KMS-11 (cell line): ENCODE measurements around the gene RAB38.

Experiments
- H2AFZ ChIP-seq: fragments of 200-600 bp; sonication (generic); 2 replicates; pipeline ENCODE4 v1.6.1; 2016; ENCODE audit warnings: antibody characterized with exemption, mixed run types, low read depth
- H3K27ac ChIP-seq: fragments of 200-600 bp; sonication (generic); 2 replicates; pipeline ENCODE4 v1.6.1; 2016; ENCODE audit warnings: mild to moderate bottlenecking, mixed run types
- H3K27me3 ChIP-seq: fragments of 200-600 bp; sonication (generic); 2 replicates; pipeline ENCODE4 v1.6.1; 2017; ENCODE audit warnings: mild to moderate bottlenecking, low read depth, mixed run types, moderate library complexity; ENCODE audit not compliant: insufficient read depth
- H3K36me3 ChIP-seq: fragments of 200-600 bp; sonication (generic); 2 replicates; pipeline ENCODE4 v1.6.1; 2017; ENCODE audit warnings: mild to moderate bottlenecking, mixed run types; ENCODE audit not compliant: insufficient read depth
- H3K4me1 ChIP-seq: fragments of 200-600 bp; sonication (generic); 2 replicates; pipeline ENCODE4 v1.6.1; 2016; ENCODE audit warnings: mild to moderate bottlenecking, low read depth, mixed run types; ENCODE audit not compliant: poor library complexity, severe bottlenecking
- H3K4me2 ChIP-seq: fragments of 200-600 bp; sonication (generic); 2 replicates; pipeline ENCODE4 v1.7.0; 2016; ENCODE audit warnings: mild to moderate bottlenecking, mixed run types
- H3K4me3 ChIP-seq: fragments of 200-600 bp; sonication (generic); IDR thresholded peaks from 2 replicates; pipeline ENCODE4 v1.6.1; 2017; ENCODE audit warnings: low read depth, low read length, mixed read lengths; ENCODE audit not compliant: insufficient read depth
- H3K79me2 ChIP-seq: fragments of 200-600 bp; sonication (generic); 2 replicates; pipeline ENCODE4 v1.6.1; 2016; ENCODE audit warnings: low read depth, mixed run types; ENCODE audit not compliant: insufficient read depth
- H3K9ac ChIP-seq: fragments of 200-600 bp; sonication (generic); 2 replicates; pipeline ENCODE4 v1.6.1; 2016; ENCODE audit warnings: mild to moderate bottlenecking, mixed run types
- H4K20me1 ChIP-seq: fragments of 200-600 bp; sonication (generic); 2 replicates; pipeline ENCODE4 v1.6.1; 2016; ENCODE audit warnings: mild to moderate bottlenecking, mixed run types; ENCODE audit not compliant: insufficient read depth
- CTCF ChIP-seq: fragments of 200-600 bp; sonication (generic); conservative IDR thresholded peaks from 2 replicates; pipeline ENCODE4 v1.6.1; 2017; ENCODE audit warnings: low read depth, mild to moderate bottlenecking, antibody characterized with exemption, low read length, moderate library complexity, mixed read lengths

Gene RAB38

DNA sequence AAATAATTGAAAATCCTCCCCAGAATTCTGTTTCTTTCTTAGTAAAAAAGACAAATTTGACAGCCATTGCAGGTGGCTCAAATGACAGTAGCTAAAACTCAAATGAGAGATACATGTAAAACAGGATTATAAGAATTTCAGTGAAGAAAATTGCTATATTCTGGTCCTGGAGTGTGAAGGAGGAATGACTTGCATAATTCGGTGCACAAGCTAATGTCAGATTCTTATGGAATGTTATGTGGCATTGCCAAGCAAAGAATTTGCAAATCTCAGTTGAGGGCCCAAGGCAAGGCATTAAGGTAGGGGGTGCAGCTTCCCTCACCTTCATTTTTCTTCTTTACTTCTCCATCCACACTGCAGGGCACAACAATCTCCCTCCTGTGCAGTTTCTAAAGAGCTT, 35.4 kb downstream of the RAB38 start:
- H3K9ac ChIP-seq: no peak overlapping the region
- no peak for TF ChIP-seq CTCF
- no peaks in the 10 kb centered on the region for H3K36me3 ChIP-seq
- H3K27ac ChIP-seq: no peak overlapping the region
- no peaks in the 10 kb centered on the region for H4K20me1 ChIP-seq
- no peaks in the 10 kb centered on the region for H3K79me2 ChIP-seq
- no peaks in the 10 kb centered on the region for H3K27me3 ChIP-seq
- H3K4me1 ChIP-seq: no peaks in the 10 kb centered on the region
- no peak overlapping the region for H2AFZ ChIP-seq
- no peak overlapping the region for H3K4me3 ChIP-seq
- no peak overlapping the region for H3K4me2 ChIP-seq

DNA sequence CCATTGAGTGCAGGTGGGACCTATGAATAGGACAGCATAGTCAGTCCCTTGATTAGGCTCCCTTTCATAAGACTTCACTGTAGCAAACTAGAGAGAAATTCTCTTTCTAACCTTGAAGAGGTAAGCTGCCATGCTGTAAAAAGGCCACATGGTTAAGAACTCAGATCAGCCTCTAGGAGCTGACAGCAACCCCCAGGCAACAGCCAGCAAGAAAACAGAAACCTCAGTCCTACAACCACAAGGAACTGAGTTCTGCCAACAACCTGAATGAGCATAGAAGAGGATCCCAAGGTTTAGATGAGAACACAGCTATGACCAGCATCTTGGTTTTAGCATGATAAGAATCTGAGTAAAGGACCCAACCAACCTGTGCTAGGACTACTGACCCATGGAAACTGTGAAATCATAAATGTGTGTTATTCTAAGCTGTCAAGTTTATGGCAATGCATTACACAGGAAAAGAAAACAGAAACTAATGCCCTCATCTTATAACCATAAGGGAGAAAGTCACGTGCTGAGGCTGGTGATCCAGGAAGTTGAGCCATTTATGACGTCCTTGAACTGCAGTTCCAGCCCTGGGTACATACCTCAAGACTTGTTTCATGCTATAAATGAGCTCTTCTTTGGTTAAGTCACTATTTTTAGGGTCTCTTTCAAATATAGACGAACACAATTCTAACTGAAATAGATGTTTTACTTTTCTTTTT, 43.3 kb downstream of the RAB38 start:
- H3K9ac ChIP-seq: no peak overlapping the region
- no peaks in the 10 kb centered on the region for H3K36me3 ChIP-seq
- H2AFZ ChIP-seq: no peak overlapping the region
- H4K20me1 ChIP-seq: no peaks in the 10 kb centered on the region
- no peak overlapping the region for H3K27ac ChIP-seq
- H3K79me2 ChIP-seq: no peaks in the 10 kb centered on the region
- no peak overlapping the region for H3K4me3 ChIP-seq
- H3K4me1 ChIP-seq: no peaks in the 10 kb centered on the region
- H3K27me3 ChIP-seq: no peaks in the 10 kb centered on the region
- no peak for TF ChIP-seq CTCF
- H3K4me2 ChIP-seq: no peak overlapping the region

DNA sequence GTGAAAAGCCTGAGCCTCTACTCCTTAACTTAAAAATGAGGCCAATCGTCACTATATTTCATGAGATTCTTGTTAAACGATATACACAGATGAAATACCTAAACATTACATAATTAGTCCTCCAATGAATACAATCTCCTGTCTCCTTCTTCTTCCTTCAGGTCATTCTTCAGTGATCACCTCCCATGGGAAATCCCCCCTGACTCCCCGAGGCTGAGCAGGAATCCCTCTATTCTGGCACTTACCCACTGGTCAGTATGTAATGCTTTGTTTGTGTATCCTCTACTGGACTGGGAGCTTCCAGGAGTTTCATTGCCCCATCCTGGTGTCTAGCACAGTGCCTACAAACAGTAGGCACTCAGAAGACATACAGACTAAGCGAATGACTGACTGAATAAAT, 52.3 kb downstream of the RAB38 start:
- Histone ChIP-seq H3K36me3 (no peaks in the 10 kb centered on the region), H3K27me3 (no peaks in the 10 kb centered on the region), H3K9ac (no peak overlapping the region), H4K20me1 (no peaks in the 10 kb centered on the region), H3K27ac (no peak overlapping the region), H3K79me2 (no peaks in the 10 kb centered on the region), H3K4me3 (no peak overlapping the region), H2AFZ (no peak overlapping the region), H3K4me2 (no peak overlapping the region), H3K4me1 (no peaks in the 10 kb centered on the region)
- no peak for TF ChIP-seq CTCF

DNA sequence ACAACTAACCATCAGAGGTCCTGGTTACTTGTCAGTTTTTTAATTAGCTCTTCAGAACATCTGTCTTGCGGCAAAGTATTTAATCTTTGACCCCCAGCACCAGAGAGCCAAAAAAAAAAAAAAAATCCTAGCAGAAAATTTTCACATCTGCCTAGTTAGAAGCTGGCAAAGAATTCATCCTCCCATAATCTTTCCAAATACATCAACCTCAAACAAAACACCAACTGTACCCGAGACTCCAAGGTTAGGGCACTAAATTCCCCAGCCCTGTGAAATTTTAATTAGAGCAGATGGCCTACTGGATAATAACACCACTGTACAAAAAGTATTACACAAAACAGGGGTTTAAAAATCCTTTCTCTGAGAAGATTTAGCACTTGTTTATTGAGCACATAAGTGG, 55.7 kb downstream of the RAB38 start:
- H3K27me3 ChIP-seq: no peaks in the 10 kb centered on the region
- H3K4me1 ChIP-seq: no peaks in the 10 kb centered on the region
- H3K9ac ChIP-seq: no peak overlapping the region
- H4K20me1 ChIP-seq: no peaks in the 10 kb centered on the region
- no peak overlapping the region for H3K4me3 ChIP-seq
- no peaks in the 10 kb centered on the region for H3K79me2 ChIP-seq
- TF ChIP-seq CTCF: no peak
- H3K27ac ChIP-seq: no peak overlapping the region
- no peak overlapping the region for H2AFZ ChIP-seq
- H3K4me2 ChIP-seq: no peak overlapping the region
- no peaks in the 10 kb centered on the region for H3K36me3 ChIP-seq
